ENCODE results near the gene CCL21.

Gene CCL21

DNA sequence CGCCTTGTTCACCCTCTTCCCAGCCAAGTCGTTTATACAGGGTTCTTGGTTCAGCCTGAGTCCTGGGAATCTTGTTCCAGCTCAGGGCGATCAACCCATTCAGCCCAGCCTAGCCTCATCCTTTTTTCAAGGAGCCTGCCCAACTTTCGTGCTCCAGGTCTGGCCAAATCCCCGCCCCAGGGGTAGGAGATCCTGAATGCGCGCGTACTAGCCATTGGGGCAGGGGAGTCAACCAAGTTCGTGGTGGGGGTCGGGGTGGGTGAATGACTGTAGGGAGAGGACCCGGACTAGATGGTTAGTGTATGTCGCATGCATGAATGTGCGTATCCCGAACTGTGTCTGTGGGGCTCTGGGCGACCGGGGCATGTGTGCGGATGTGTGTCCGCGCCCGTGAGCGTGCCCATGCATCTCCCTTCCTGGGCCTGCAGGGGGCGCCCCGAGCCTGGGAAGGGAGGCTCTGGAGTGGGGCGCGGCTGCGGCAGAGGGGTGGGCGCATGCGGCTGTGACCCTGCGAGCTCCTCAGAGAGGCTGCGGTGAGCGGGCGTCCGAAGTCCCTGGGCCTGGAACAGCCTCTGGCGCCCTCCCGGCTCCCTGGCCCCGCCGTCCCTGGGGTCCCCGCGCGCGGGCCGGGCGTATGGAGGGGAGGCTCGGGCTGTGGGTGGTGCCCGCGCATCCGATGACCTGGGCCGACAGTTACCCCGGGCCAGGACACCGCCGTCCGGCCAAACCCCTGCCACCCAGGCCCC is 8.7 kb downstream of the CCL21 start:
- Histone ChIP-seq H3K4me2 (ENCODE audit: low read length) (peak overlapping the region; percentile 65), H3K9me2 (ENCODE audit: low read depth, low read length) (no peaks in the 10 kb centered on the region), H3K27ac (ENCODE audit: low read depth, low read length, poor library complexity, severe bottlenecking) (no peak overlapping the region), H3F3A (ENCODE audit: insufficient read depth, low read length) (no peaks in the 10 kb centered on the region), H3K4me1 (ENCODE audit: insufficient read depth, low read length, severe bottlenecking) (peaks cover 8% of the 10 kb centered on the region), H3K36me3 (ENCODE audit: insufficient read depth, low read length) (no peaks in the 10 kb centered on the region), H3K79me2 (ENCODE audit: insufficient read depth, low read length) (no peaks in the 10 kb centered on the region), H3K9ac (ENCODE audit: low read length) (no peak overlapping the region; the same call in 1 of the 2 replicates), H3K9me3 (ENCODE audit: low read length) (no peaks in the 10 kb centered on the region), H4K20me1 (ENCODE audit: insufficient read depth, low read length) (no peaks in the 10 kb centered on the region), H2AFZ (ENCODE audit: low read length) (no peak overlapping the region), H3K4me3 (ENCODE audit: low read depth, low read length, poor library complexity, severe bottlenecking) (peak overlapping the region; percentile 47), H3K27me3 (ENCODE audit: insufficient read depth, low read length) (peaks cover 3% of the 10 kb centered on the region; the same call in 1 of the 2 replicates)
- TF ChIP-seq EZH2 (IDR thresholded peaks at IDR 0.05; ENCODE audit: borderline replicate concordance, low read length), result no peak
- TF ChIP-seq, protein P1, sequence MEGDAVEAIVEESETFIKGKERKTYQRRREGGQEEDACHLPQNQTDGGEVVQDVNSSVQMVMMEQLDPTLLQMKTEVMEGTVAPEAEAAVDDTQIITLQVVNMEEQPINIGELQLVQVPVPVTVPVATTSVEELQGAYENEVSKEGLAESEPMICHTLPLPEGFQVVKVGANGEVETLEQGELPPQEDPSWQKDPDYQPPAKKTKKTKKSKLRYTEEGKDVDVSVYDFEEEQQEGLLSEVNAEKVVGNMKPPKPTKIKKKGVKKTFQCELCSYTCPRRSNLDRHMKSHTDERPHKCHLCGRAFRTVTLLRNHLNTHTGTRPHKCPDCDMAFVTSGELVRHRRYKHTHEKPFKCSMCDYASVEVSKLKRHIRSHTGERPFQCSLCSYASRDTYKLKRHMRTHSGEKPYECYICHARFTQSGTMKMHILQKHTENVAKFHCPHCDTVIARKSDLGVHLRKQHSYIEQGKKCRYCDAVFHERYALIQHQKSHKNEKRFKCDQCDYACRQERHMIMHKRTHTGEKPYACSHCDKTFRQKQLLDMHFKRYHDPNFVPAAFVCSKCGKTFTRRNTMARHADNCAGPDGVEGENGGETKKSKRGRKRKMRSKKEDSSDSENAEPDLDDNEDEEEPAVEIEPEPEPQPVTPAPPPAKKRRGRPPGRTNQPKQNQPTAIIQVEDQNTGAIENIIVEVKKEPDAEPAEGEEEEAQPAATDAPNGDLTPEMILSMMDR (IDR thresholded peaks at IDR 0.05; ENCODE audit: low read length), result peak; percentile 86

DNA sequence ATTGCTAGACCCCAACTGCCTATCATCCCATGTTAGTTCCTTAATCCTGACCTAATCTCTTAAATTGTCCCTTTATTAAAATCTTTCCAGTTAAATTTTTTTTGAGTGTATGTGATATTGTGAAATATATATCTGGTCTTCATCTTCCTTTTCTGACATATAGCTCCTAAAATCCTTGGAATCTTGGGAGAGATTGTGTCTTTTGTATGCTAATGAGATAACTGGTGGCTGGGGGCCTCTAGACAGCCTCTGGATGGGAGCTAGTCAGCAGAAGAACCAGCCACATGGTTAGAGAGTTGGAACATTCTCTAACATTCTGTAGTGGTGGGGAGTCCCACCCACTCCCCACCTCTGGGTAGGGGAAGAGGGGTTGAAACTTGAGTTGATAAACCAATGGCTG is 15.1 kb downstream of the CCL21 start:
- peaks cover 3% of the 10 kb centered on the region; the same call in 1 of the 2 replicates for H3K27me3 ChIP-seq (ENCODE audit: insufficient read depth, low read length)
- H3K27ac ChIP-seq (ENCODE audit: low read depth, low read length, poor library complexity, severe bottlenecking), result no peak overlapping the region
- no peaks in the 10 kb centered on the region for H3K4me1 ChIP-seq (ENCODE audit: insufficient read depth, low read length, severe bottlenecking)
- no peak overlapping the region for H3K4me3 ChIP-seq (ENCODE audit: low read depth, low read length, poor library complexity, severe bottlenecking)
- no peak overlapping the region for H2AFZ ChIP-seq (ENCODE audit: low read length)
- H3K9me3 ChIP-seq (ENCODE audit: low read length), result no peaks in the 10 kb centered on the region
- H3K9ac ChIP-seq (ENCODE audit: low read length), result no peak overlapping the region
- TF ChIP-seq EZH2 (IDR thresholded peaks at IDR 0.05; ENCODE audit: borderline replicate concordance, low read length), result no peak
- TF ChIP-seq, protein P1 (IDR thresholded peaks at IDR 0.05; ENCODE audit: low read length), result no peak
- no peaks in the 10 kb centered on the region for H3K9me2 ChIP-seq (ENCODE audit: low read depth, low read length)
- no peaks in the 10 kb centered on the region for H3F3A ChIP-seq (ENCODE audit: insufficient read depth, low read length)
- H4K20me1 ChIP-seq (ENCODE audit: insufficient read depth, low read length), result no peaks in the 10 kb centered on the region
- H3K4me2 ChIP-seq (ENCODE audit: low read length), result no peak overlapping the region
- H3K36me3 ChIP-seq (ENCODE audit: insufficient read depth, low read length), result no peaks in the 10 kb centered on the region
- no peaks in the 10 kb centered on the region for H3K79me2 ChIP-seq (ENCODE audit: insufficient read depth, low read length)

DNA sequence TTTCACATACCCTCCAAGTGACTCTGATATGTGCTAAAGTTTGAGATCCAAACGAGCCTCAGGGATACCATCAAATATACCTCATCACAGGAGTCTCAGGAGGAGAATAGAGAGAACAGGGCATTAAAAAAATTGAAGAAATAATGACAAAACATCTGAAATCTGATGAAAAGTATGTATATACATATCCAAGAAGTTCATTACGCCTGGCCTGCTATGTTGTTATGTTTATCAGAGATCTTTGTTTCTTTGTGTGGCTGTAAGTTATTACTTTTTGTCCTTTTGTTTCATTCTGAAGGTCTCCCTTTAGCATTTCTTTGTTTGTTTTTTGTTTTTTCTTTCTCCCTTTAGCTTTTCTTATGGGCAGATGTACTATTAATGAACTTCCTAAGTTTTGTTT is 16.4 kb downstream of the CCL21 start:
- no peaks in the 10 kb centered on the region for H3K9me2 ChIP-seq (ENCODE audit: low read depth, low read length)
- no peaks in the 10 kb centered on the region; the same call in 1 of the 2 replicates for H3K27me3 ChIP-seq (ENCODE audit: insufficient read depth, low read length)
- no peaks in the 10 kb centered on the region for H3F3A ChIP-seq (ENCODE audit: insufficient read depth, low read length)
- no peaks in the 10 kb centered on the region for H3K79me2 ChIP-seq (ENCODE audit: insufficient read depth, low read length)
- no peak overlapping the region for H3K9ac ChIP-seq (ENCODE audit: low read length)
- H3K4me3 ChIP-seq (ENCODE audit: low read depth, low read length, poor library complexity, severe bottlenecking), result no peak overlapping the region
- H3K4me2 ChIP-seq (ENCODE audit: low read length), result no peak overlapping the region
- TF ChIP-seq, protein P1 (IDR thresholded peaks at IDR 0.05; ENCODE audit: low read length), result no peak
- no peak for TF ChIP-seq EZH2 (IDR thresholded peaks at IDR 0.05; ENCODE audit: borderline replicate concordance, low read length)
- H4K20me1 ChIP-seq (ENCODE audit: insufficient read depth, low read length), result no peaks in the 10 kb centered on the region
- no peaks in the 10 kb centered on the region for H3K9me3 ChIP-seq (ENCODE audit: low read length)
- no peaks in the 10 kb centered on the region for H3K4me1 ChIP-seq (ENCODE audit: insufficient read depth, low read length, severe bottlenecking)
- no peaks in the 10 kb centered on the region for H3K36me3 ChIP-seq (ENCODE audit: insufficient read depth, low read length)
- H2AFZ ChIP-seq (ENCODE audit: low read length), result no peak overlapping the region
- H3K27ac ChIP-seq (ENCODE audit: low read depth, low read length, poor library complexity, severe bottlenecking), result no peak overlapping the region

All from OCI-LY1 (cell line).